IPS-20b (cell line): ENCODE measurements around the gene ADISSP.

ENCODE experiments used
- H3K27ac ChIP-seq: one replicate; pipeline ENCODE4 v1.5.1; 2013; ENCODE audit warnings: low read length
- H3K27me3 ChIP-seq: 2 replicates; pipeline ENCODE4 v1.6.1; 2013; ENCODE audit warnings: mild to moderate bottlenecking, low read length, inconsistent platforms; ENCODE audit not compliant: insufficient read depth
- H3K36me3 ChIP-seq: 2 replicates; pipeline ENCODE4 v1.6.1; 2013; ENCODE audit warnings: low read depth, mild to moderate bottlenecking, inconsistent platforms, low read length, moderate library complexity; ENCODE audit not compliant: insufficient read depth
- H3K4me1 ChIP-seq: 2 replicates; pipeline ENCODE4 v1.6.1; 2013; ENCODE audit warnings: mild to moderate bottlenecking, control low read depth, inconsistent platforms, low read length, moderate library complexity; ENCODE audit not compliant: insufficient read depth
- H3K4me3 ChIP-seq: 2 replicates; pipeline ENCODE4 v1.5.1; 2013; ENCODE audit warnings: mild to moderate bottlenecking, low read length, inconsistent platforms
- H3K9ac ChIP-seq: 2 replicates; pipeline ENCODE4 v1.6.1; 2013; ENCODE audit warnings: low read depth, mild to moderate bottlenecking, inconsistent platforms, low read length, moderate library complexity
- H3K9me3 ChIP-seq: 2 replicates; pipeline ENCODE4 v1.6.1; 2013; ENCODE audit warnings: mild to moderate bottlenecking, low read depth, low read length, inconsistent platforms; ENCODE audit not compliant: insufficient read depth

The ADISSP gene

GRCh38 chr20:3759316-3759823 lies 8.2 kb downstream of the ADISSP start:
- Histone ChIP-seq H3K9me3 (no peaks in the 10 kb centered on the region), H3K27me3 (no peaks in the 10 kb centered on the region), H3K4me1 (peaks cover 3% of the 10 kb centered on the region; the same call in 1 of the 2 replicates), H3K36me3 (peaks cover 32% of the 10 kb centered on the region), H3K4me3 (no peak overlapping the region), H3K27ac (no peak overlapping the region), H3K9ac (no peak overlapping the region)

- H3K4me3 ChIP-seq = no peak overlapping the region
- H3K9ac ChIP-seq = no peak overlapping the region
- H3K27me3 ChIP-seq = no peaks in the 10 kb centered on the region
- peaks cover 32% of the 10 kb centered on the region for H3K36me3 ChIP-seq
- H3K9me3 ChIP-seq = no peaks in the 10 kb centered on the region
- no peak overlapping the region for H3K27ac ChIP-seq
- H3K4me1 ChIP-seq = peaks cover 3% of the 10 kb centered on the region; the same call in 1 of the 2 replicates
Measured at GRCh38 chr20:3758566-3758965, 9.0 kb downstream of the ADISSP start.

GRCh38 chr20:3757268-3757667 lies 10.3 kb downstream of the ADISSP start:
- Histone ChIP-seq H3K9ac (no peak overlapping the region), H3K27ac (no peak overlapping the region), H3K4me1 (peaks cover 3% of the 10 kb centered on the region; the same call in 1 of the 2 replicates), H3K9me3 (no peaks in the 10 kb centered on the region), H3K27me3 (no peaks in the 10 kb centered on the region), H3K36me3 (peaks cover 32% of the 10 kb centered on the region), H3K4me3 (no peak overlapping the region)

GRCh38 chr20:3755814-3756480 lies 11.6 kb downstream of the ADISSP start:
- H3K27ac ChIP-seq = no peak overlapping the region
- peaks cover 32% of the 10 kb centered on the region for H3K36me3 ChIP-seq
- no peak overlapping the region for H3K9ac ChIP-seq
- H3K4me3 ChIP-seq = no peak overlapping the region
- H3K4me1 ChIP-seq = peaks cover 3% of the 10 kb centered on the region; the same call in 1 of the 2 replicates
- H3K27me3 ChIP-seq = peaks cover 2% of the 10 kb centered on the region; the same call in 1 of the 2 replicates
- no peaks in the 10 kb centered on the region for H3K9me3 ChIP-seq

GRCh38 chr20:3755269-3755668 lies 12.3 kb downstream of the ADISSP start:
- Histone ChIP-seq H3K4me1 (no peaks in the 10 kb centered on the region), H3K4me3 (no peak overlapping the region), H3K9ac (no peak overlapping the region), H3K36me3 (peaks cover 32% of the 10 kb centered on the region), H3K27me3 (peaks cover 9% of the 10 kb centered on the region), H3K27ac (no peak overlapping the region), H3K9me3 (no peaks in the 10 kb centered on the region)

- H3K4me3 ChIP-seq = no peak overlapping the region
- no peaks in the 10 kb centered on the region for H3K9me3 ChIP-seq
- H3K9ac ChIP-seq = no peak overlapping the region
- peaks cover 15% of the 10 kb centered on the region for H3K27me3 ChIP-seq
- H3K27ac ChIP-seq = no peak overlapping the region
- H3K4me1 ChIP-seq = no peaks in the 10 kb centered on the region
- peaks cover 32% of the 10 kb centered on the region for H3K36me3 ChIP-seq
Measured at GRCh38 chr20:3754276-3754630, 13.3 kb downstream of the ADISSP start.

GRCh38 chr20:3753501-3754275 lies 13.9 kb downstream of the ADISSP start:
- Histone ChIP-seq H3K36me3 (peaks cover 32% of the 10 kb centered on the region), H3K9me3 (no peaks in the 10 kb centered on the region), H3K4me3 (no peak overlapping the region), H3K9ac (no peak overlapping the region), H3K4me1 (no peaks in the 10 kb centered on the region), H3K27ac (no peak overlapping the region), H3K27me3 (peaks cover 20% of the 10 kb centered on the region)

- no peaks in the 10 kb centered on the region for H3K4me1 ChIP-seq
- no peak overlapping the region for H3K4me3 ChIP-seq
Measured at GRCh38 chr20:3753098-3753497, 14.5 kb downstream of the ADISSP start.

GRCh38 chr20:3752386-3752759 lies 15.2 kb downstream of the ADISSP start:
- Histone ChIP-seq H3K9ac (no peak overlapping the region), H3K4me1 (no peaks in the 10 kb centered on the region), H3K9me3 (no peaks in the 10 kb centered on the region), H3K36me3 (peaks cover 18% of the 10 kb centered on the region), H3K4me3 (no peak overlapping the region), H3K27ac (no peak overlapping the region), H3K27me3 (peaks cover 25% of the 10 kb centered on the region)

More at GRCh38 chr20:3753098-3753497, 14.5 kb downstream of the ADISSP start:
- Histone ChIP-seq H3K27ac (no peak overlapping the region), H3K9ac (no peak overlapping the region), H3K36me3 (peaks cover 26% of the 10 kb centered on the region), H3K9me3 (no peaks in the 10 kb centered on the region), H3K27me3 (peaks cover 25% of the 10 kb centered on the region)

- Histone ChIP-seq H3K9me3 (no peaks in the 10 kb centered on the region), H3K27ac (no peak overlapping the region), H3K36me3 (peaks cover 17% of the 10 kb centered on the region), H3K9ac (no peak overlapping the region), H3K4me3 (no peak overlapping the region), H3K27me3 (peaks cover 27% of the 10 kb centered on the region), H3K4me1 (no peaks in the 10 kb centered on the region)
Measured at GRCh38 chr20:3751675-3752385, 15.7 kb downstream of the ADISSP start.

- H3K27me3 ChIP-seq = peaks cover 32% of the 10 kb centered on the region
- H3K9ac ChIP-seq = no peak overlapping the region
- H3K4me3 ChIP-seq = no peak overlapping the region
Measured at GRCh38 chr20:3751305-3751674, 16.3 kb downstream of the ADISSP start.

More at GRCh38 chr20:3751305-3751674, 16.3 kb downstream of the ADISSP start:
- Histone ChIP-seq H3K9me3 (no peaks in the 10 kb centered on the region), H3K36me3 (peaks cover 13% of the 10 kb centered on the region), H3K27ac (no peak overlapping the region), H3K4me1 (no peaks in the 10 kb centered on the region)
